C4-2B (cell line): ENCODE results near the gene MICAL1.

ENCODE experiments used
- CTCF ChIP-seq: fragments of 450-650 bp; conservative IDR thresholded peaks from 2 replicates; pipeline ENCODE4 v1.5.1; 2017; ENCODE audit warnings: mild to moderate bottlenecking
- ZFX ChIP-seq: fragments of 450-650 bp; IDR thresholded peaks from 2 replicates; pipeline ENCODE4 v1.6.1; 2017

- no peak for TF ChIP-seq CTCF
- no peak for TF ChIP-seq ZFX
These were observed 19.4 kb upstream of the MICAL1 start for GRCh38 chr6:109474995-109475394.
